Activated CD8-positive, alpha-beta memory T cell treated with anti-CD3 and anti-CD28 coated beads, Interleukin-2, amount 50 U/mL, for 24 hours (primary cell): ENCODE measurements around the gene TAF4B.
"Not testable (repeated sequence)": the region's sequence is repeated elsewhere in the genome, so short reads cannot be mapped to it uniquely, and the experiment has no call there.

Experiments used
- DNase-seq: peaks from one replicate; pipeline ENCODE4 v3.0.0-alpha.2; 2020; ENCODE audit errors: extremely low read depth

TAF4B gene

DNA sequence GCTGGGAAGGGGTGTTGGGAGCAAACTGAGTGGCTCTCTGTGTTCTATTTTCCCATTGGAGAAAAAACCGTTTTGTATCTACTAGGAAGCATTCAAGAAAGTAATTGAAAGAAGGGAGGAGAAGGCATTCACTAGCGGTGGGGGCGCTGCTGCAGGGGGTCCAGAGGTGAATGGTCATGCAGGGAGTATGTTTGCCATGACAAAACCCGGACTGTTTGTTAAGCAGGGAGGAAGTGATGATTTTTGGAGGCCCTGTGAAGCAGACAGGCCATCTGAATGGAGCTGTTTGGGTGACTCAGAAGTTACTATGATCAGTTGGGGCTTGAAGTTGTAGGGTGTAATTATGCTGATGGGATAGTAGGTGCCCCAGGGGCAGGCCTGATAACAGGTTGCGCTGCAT, 7.0 kb downstream of the TAF4B start:
- no peak for DNase-seq

DNA sequence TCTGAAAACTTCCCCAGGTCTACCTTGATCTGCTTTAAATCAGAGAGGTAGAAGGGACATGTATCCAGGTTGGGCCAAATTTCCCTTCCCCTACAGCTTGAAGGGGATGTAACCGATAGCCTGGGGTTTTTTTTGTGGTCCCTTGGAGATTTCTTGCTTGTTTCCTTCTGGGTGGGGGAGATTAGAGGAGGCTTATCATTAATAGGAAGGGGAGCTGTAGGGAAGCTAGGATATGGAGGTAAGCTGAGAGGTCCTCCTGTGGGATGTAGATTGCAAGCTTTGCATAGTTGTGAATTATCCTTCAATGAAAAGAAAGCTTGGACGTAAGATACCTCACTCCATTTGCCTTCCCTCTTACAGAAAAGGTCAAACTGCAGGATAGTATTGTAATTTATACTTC, 11.1 kb downstream of the TAF4B start:
- not testable (repeated sequence) for DNase-seq

DNA sequence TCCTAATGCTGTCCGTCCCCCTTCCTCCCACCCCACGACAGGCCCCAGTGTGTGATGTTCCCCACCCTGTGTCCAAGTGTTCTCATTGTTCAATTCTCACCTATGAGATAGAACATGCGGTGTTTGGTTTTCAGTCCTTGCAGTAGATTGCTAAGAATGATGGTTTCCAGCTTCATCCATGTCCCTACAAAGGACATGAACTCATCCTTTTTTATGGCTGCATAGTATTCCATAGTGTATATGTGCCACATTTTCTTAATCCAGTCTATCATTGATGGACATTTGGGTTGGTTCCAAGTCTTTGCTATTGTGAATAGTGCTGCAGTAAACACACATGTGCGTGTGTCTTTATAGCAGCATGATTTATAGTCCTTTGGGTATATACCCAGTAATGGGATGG, 12.5 kb downstream of the TAF4B start:
- DNase-seq: not testable (repeated sequence)

DNA sequence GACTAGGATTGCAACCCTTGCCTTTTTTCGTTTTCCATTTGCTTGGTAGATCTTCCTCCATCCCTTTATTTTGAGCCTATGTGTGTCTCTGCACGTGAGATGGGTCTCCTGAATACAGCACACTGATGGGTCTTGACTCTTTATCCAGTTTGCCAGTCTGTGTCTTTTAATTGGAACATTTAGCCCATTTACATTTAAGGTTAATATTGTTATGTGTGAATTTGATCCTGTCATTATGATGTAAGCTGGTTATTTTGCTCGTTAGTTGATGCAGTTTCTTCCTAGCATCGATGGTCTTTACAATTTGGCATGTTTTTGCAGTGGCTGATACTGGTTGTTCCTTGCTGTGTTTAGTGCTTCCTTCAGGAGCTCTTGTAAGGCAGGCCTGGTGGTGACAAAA, 16.1 kb downstream of the TAF4B start:
- not testable (repeated sequence) for DNase-seq

DNA sequence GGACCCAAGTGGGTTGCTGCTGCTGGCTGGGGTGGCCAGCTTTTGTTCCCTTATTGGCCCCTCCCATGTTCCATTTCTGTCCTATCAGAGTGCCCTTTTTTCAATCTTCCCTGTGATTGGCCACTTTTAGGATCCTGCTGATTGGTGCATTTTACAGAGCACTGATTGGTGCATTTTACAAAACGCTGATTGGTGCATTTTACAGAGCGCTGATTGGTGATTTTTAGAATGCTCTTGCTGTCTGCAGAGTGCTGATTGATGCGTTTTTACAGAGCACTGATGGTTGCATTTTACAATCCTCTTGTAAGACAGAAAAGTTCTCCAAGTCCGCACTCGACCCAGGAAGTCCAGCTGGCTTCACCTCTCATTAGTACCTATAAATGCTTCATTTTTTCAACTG, 19.2 kb downstream of the TAF4B start:
- not testable (repeated sequence) for DNase-seq

DNA sequence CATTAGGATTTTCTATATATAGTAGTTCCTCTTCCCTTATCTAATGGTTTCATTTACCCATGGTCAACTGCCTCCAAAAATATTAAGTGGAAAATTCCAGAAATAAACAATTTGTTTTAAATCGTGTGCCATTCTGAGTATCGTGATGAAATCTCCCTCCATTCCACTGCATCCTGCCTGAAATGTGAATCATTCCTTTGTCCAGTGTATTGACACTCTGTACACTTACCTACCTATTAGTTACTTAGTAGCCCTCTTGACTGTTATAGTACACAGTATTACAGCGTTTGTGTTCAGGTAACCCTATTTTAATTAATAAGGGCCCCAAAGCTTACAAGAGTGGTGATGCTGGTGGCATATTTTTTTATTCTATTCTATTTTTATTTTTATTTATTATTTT, 26.2 kb downstream of the TAF4B start:
- no peak for DNase-seq

DNA sequence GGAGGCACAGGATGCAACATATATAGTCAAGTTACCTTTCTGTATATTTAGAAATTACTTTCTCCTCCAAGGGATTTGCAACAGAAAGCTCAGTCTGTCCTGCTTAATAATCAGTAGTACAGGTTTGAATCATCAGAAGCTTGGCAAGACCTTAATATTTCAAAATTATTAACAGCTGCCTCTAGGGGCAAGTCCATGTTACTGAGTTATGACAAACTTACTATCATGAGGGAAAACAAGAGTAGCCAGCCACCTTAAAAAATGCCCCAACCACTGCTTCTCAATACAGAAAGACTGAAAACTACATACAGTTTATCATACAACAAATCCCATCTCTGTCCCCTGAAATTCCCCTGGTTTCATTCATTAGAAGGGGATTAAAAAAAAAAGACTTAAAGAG, 28.6 kb downstream of the TAF4B start:
- not testable (repeated sequence) for DNase-seq

DNA sequence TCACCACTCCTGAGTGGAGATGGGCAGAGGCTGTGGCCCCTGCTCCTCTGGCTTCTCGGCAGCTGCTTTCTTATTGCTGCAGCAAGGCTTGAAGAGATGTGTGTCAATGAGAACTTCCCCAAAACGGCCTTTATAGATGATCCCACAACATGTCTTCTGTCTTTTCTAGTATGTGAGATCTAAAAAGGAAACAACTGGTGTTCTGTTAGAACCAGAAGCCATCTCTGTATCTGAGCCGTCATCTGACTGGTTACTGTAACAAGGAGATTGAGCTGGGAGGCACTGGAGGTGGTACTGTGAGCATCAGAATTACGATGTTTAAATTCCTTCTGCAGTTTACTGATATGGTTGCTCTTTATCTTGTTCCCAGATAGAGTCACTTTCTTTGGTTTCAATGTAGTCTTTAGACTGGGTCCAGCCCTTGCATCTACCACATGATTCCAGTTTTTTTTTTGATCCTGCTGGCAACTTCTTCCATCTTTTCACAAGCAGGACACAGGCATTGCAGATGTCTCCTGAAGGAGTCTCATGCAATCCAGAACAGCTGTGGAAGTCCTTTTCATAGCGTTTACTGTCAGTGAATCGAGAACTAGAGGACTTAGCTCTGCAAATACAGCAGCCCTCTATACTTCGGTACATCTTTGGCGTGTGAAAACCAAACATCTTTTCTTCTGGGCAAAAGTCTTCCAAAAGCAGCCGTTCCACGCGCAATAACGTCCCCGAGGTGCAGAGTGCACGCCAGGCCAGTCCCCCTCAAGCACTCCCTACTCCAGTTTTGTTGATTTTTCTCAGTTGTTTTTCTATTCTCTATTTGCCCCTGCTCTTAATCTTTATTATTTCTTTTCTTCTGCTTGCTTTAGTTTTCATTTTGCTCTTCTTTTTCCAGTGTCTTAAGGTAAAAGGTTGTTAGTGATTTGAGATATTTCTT, 29.7 kb downstream of the TAF4B start:
- no peak for DNase-seq

DNA sequence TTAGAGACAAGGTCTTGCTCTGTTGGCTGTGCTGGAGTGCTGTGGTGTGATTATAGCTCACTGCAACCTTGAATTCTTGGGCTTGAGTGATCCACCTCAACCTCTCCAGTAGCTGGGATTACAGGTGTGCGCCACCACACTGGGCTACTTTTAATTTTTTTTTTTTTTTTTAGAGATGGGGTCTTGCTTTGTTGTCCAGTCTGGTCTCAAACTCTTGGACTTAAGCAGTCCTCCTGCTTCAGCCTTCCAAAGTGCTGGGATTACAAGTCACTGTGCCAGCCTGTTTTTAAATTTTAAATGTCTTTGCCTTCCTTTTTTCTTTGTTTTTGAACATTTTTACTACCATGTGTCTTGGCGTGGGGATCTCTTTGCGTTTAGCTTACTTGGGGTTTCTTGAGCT, 32.5 kb downstream of the TAF4B start:
- no peak for DNase-seq

DNA sequence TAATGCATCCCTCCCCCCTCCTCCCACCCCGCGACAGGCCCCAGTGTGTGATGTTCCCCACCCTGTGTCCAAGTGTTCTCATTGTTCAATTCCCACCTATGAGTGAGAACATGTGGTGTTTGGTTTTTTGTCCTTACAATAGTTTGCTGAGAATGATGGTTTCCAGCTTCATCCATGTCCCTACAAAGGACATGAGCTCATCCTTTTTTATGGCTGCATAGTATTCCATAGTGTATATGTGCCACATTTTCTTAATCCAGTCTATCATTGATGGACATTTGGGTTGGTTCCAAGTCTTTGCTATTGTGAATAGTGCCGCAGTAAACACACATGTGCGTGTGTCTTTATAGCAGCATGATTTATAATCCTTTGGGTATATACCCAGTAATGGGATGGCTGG, 33.2 kb downstream of the TAF4B start:
- DNase-seq: not testable (repeated sequence)

DNA sequence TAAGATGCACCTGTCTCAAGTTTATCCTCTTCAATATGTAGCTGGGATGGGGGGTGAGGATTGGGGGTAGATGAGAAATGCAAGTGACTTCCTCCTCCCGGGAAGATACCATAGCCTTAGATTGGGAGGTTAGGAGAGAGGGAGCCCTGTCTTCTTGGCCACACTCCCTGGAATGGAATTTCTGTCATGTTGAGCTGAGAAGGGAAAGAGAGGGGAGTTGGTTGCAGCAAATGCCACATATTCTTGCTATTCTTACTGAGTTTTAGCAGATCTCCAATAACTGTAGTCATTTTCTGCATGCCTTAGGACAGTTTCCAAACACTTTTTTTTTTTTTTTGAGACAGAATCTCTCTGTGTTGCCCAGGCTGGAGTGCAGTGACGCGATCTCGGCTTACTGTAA, 35.9 kb downstream of the TAF4B start:
- DNase-seq: no peak

DNA sequence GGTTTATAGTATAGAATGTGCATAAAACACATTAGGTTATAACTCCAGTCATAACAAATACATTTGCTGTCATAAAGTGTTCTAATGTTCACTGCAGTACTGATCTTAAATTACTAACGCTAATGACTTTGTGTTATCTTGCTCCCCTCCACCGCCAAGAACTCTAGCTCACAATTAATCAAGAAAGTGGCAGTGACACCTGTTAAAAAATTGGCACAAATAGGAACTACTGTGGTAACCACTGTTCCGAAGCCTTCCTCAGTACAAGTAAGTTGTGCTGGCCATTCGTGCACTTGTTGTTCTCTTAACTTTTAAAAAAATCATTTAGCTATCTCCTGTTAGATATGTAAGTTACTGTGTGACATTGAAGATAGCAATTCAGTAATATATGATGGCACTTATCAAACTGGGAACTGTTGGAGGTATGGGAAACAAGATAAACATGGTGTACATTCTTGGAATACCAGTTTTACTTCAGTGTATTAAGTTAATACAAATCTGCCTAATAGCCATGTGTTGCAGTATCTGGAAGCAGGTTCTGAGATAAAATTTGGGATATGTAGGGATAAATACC, 41.2 kb downstream of the TAF4B start:
- no peak for DNase-seq

DNA sequence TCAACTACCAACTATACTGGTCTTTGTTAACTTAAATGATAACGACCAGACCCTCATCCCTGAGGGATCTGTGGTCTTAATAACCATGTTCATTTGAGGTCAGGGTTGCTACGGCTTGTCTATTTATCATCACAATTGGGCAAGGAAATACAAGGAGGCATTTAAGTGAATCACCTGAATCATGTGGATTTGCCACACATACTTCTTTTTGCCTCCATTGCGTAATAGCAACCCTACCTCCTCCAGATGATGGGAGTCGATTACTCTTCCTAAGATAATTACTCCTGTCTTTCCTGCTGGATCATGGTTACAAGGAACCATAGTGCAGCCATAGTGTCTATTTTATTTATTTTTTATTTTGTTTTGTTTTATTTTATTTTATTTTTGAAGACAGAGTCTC, 42.2 kb downstream of the TAF4B start:
- no peak for DNase-seq

DNA sequence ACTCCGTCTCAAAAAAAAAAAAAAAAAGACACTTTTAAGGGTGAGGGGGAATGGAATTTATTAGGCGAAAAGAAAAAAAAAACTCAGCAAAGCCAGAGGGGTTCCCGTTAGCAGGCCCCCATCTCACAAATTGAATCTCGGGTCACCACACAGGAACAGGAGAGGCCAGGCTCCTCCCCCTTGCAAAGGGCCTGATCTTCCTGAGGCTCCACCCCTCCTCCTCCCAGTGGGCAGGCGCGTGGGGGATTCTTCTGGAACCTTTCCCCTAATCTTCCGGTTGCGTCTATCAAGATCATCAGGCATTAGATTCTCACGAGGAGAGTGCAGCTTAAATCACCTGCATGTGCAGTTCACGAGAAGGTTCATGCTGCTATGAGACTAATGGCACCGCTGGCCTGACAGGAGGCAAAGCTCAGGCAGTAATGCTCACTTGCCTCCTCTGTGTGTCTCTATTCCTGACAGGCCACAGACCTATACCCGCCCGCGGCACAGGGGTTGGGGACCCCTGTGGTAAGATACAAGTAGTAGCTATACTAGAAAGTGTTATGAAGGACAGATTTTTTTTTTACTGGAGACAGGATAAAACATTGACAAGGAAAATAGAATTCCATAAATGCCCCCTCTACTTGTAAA, 45.8 kb downstream of the TAF4B start:
- DNase-seq: no peak

DNA sequence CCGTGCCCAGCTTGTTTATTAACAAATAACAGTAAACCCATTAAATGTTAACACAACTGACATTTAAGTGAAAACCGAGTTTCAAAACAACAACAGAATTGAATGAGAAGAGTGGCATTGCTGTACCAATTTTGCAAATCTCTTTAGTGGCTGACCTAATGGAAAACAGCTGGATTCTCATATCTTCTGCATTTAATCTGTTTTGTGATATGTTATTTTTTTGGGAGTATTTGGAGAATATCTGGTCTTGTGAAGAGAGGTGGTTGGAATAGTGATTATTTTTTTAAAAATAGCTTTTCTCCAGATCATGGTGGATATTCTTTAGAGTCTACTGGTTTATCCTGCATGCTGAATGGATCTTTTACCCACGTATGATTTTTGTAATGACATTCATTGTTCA, 51.1 kb downstream of the TAF4B start:
- DNase-seq: no peak

DNA sequence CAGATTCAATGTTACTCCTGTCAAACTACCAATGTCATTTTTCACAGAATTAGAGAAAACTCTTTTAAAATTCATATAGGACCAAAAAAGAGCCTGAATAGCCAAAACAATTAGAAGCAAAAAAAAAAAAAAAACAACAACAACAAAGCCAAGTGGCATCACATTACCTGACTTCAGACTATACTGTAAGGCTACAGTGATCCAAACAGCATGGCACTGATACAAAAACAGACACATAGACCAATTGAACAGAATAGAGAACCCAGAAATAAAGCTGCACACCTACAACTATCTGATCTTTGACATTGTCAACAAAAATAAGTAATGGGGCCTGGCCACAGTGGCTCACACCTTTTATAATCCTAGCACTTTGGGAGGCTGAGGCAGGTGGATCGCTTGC, 53.2 kb downstream of the TAF4B start:
- DNase-seq: no peak

DNA sequence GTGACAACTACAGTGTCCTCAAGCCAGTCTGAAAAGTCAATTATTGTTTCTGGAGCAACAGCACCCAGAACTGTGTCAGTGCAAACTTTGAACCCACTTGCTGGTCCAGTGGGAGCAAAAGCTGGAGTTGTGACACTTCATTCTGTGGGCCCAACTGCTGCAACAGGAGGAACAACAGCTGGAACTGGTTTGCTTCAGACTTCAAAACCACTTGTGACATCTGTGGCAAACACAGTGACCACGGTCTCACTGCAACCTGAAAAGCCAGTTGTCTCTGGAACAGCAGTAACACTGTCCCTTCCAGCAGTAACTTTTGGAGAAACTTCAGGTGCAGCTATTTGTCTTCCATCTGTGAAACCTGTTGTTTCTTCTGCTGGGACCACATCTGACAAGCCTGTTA, 59.8 kb downstream of the TAF4B start:
- DNase-seq: no peak

DNA sequence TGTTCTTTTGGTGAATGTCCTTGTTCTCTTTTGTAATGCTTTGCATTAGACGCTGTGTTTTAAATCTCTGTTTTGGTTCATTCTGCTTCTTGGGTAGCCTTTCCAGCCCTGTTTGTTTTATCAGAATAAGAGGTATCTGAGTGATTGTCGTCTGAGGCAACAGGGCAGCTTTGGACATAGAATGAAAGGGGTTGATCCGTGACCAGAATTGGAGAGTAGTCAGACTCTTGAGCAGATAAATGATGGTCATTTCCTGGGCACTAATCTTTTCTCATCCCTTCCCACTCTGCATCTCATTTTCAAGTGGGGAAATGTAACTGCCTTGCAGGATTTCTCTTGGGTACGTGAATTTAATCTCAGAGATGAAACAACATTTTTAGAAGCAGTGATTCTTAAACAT, 61.4 kb downstream of the TAF4B start:
- no peak for DNase-seq

DNA sequence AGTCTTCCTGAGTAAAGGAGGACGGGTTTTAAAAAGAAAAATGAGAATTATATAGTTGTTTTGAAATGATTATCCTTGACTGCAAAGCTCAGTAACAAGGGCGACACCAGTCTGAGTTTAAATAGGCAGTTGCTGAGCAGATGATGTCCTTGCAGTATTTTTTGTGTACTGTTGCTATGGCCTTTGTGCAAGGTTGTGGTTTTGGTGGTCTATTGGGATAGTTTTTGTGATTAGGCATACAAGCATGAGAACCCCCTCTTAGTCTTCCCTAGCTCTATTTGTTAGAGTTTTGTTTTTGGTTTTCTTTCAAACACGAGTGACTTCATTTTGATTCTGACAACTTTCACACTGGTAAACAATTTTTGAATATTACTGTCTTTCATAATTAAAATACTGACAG, 64.1 kb downstream of the TAF4B start:
- DNase-seq: no peak

DNA sequence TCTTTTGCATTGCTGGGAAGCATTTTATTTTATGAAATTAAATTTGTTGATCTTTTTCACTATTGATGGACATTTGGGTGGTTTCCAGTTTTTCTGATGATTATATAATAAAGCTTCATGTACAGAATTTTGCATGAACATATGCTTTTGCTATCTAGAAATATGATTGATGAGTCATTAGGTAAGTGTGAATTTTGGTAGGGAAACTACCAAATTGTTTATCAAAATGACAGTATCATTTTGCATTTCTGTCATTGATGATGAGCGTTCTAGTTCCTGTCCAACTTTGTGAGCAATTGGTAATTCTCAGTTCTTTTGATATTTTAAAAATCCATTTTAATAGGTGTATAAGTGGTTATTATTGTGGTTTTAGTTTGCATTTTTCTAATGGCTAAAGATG, 67.7 kb downstream of the TAF4B start:
- DNase-seq: no peak

DNA sequence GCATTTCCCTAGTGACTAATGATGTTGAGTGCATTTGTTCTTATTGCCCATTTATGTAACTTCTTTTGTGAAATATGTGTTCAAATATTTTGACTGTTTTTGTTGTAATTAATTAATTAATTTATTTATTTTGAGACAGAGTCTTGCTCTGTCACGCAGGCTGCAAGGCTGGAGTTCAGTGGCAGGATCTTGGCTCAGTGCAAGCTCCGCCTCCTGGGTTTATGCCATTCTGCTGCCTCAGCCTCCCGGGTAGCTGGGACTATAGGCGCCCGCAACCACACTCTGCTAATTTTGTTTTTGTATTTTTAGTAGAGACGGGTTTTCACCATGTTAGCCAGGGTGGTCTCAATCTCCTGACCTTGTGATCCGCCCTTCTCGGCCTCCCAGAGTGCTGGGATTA, 71.9 kb downstream of the TAF4B start:
- DNase-seq: no peak

DNA sequence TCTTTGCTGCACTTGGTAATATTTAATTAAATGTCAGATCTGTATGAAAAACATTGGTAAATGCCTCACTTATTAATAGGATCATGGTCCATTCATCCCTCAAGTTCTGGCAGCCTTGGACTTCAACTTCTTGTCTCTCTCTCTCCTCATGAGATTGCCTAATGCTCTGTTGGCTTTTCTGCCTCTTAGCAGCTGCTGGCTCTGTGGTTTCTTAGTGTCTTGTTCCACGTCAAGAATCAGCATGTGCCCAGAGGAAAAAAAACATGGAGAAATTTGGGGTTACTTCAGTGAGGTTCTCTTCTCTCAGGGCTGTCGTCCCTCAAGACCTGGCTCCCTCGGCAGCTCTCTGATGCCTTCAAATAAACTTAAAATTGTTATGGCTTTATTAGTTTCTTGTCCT, 75.4 kb downstream of the TAF4B start:
- no peak for DNase-seq

DNA sequence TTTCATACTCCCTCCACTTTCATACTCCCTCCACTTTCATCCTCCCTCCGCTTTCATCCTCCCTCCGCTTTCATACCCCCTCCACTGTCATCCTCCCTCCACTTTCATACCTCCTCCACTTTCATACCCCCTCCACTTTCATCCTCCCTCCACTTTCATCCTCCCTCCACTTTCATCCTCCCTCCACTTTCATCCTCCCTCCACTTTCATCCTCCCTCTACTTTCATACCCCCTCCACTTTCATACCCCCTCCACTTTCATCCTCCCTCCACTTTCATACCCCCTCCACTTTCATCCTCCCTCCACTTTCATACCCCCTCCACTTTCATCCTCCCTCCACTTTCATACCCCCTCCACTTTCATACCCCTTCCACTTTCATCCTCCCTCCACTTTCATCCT, 77.0 kb downstream of the TAF4B start:
- DNase-seq: not testable (repeated sequence)
